PC-3 (cell line): ENCODE results near the gene MCRIP2. TPM values are rescaled to one million over a fixed set of nuclear protein-coding genes. Genes with fewer than 3 reads are reported as not detected.

Source experiments
- ATAC-seq: fragments of 200-7000 bp; cut with Tn5 transposase; 2 replicates; pipeline ENCODE4 v1.9.1; 2020; ENCODE audit warnings: mild to moderate bottlenecking, moderate library complexity
- BruUV-seq: library from RNA; stranded (reverse); fragments of 400-500 nt; replicated peaks from 2 replicates; lab custom pipeline; 2021; lab: Mats Ljungman, UMichigan
- CTCF ChIA-PET: fragments of 300-600 bp; sonication (Branson Sonifier 250); formaldehyde crosslinking; loops from one replicate; lab custom pipeline; 2022; ENCODE audit warnings: antibody characterized with exemption; lab: Charles Lee
- POLR2A ChIA-PET: fragments of 300-600 bp; sonication (Branson Sonifier 250); formaldehyde crosslinking; loops from one replicate; lab custom pipeline; 2022; ENCODE audit warnings: antibody characterized with exemption; ENCODE audit not compliant: unreplicated experiment; lab: Charles Lee
- DNase-seq: peaks from one replicate; pipeline ENCODE4 v3.0.0-alpha.2; 2015
- H2AFZ ChIP-seq: fragments of 300-600 bp; sonication (generic); 2 replicates; pipeline ENCODE4 v1.6.0; 2016; ENCODE audit warnings: antibody characterized with exemption, low read length
- H3F3A ChIP-seq: fragments of 300-600 bp; sonication (generic); one replicate; pipeline ENCODE4 v1.6.0; 2017; ENCODE audit warnings: antibody characterized with exemption, low read length, control low read depth, mild to moderate bottlenecking; ENCODE audit not compliant: unreplicated experiment
- H3K27ac ChIP-seq: fragments of 300-600 bp; sonication (generic); 2 replicates; pipeline ENCODE4 v1.5.1; 2016; ENCODE audit warnings: mild to moderate bottlenecking, low read length
- H3K27me3 ChIP-seq: fragments of 300-600 bp; sonication (generic); 2 replicates; pipeline ENCODE4 v1.6.1; 2016; ENCODE audit warnings: low read length, mixed read lengths
- H3K36me3 ChIP-seq: fragments of 300-600 bp; sonication (generic); 2 replicates; pipeline ENCODE4 v1.6.1; 2016; ENCODE audit warnings: low read depth, mixed run types, low read length, mixed read lengths
- H3K4me1 ChIP-seq: fragments of 300-600 bp; sonication (generic); 2 replicates; pipeline ENCODE4 v1.5.1; 2016; ENCODE audit warnings: low read length; ENCODE audit not compliant: insufficient read depth
- H3K4me2 ChIP-seq: fragments of 300-600 bp; sonication (generic); 2 replicates; pipeline ENCODE4 v1.6.0; 2016; ENCODE audit warnings: low read length
- H3K4me3 ChIP-seq: fragments of 300-600 bp; sonication (generic); 2 replicates; pipeline ENCODE4 v1.5.1; 2016; ENCODE audit warnings: mild to moderate bottlenecking, low read length, mixed read lengths
- H3K79me2 ChIP-seq: fragments of 300-600 bp; sonication (generic); 2 replicates; pipeline ENCODE4 v1.6.1; 2017; ENCODE audit warnings: low read length, mixed read lengths
- H3K9ac ChIP-seq: fragments of 300-600 bp; sonication (generic); 2 replicates; pipeline ENCODE4 v1.6.0; 2016; ENCODE audit warnings: mild to moderate bottlenecking, low read length
- H3K9me2 ChIP-seq: fragments of 300-600 bp; sonication (generic); replicated peaks from 2 replicates; pipeline ENCODE4 v1.6.1; 2016; ENCODE audit warnings: mixed run types, low read length, mixed read lengths
- H3K9me3 ChIP-seq: fragments of 300-600 bp; sonication (generic); 2 replicates; pipeline ENCODE4 v1.6.1; 2016; ENCODE audit warnings: low read length, mixed read lengths
- H4K20me1 ChIP-seq: fragments of 300-600 bp; sonication (generic); 2 replicates; pipeline ENCODE4 v1.6.1; 2016; ENCODE audit warnings: low read length, mixed read lengths
- CTCF ChIP-seq: fragments of 300-600 bp; sonication (generic); conservative IDR thresholded peaks from 2 replicates; pipeline ENCODE4 v1.5.1; 2017; ENCODE audit warnings: antibody characterized with exemption, low read depth, mild to moderate bottlenecking, low read length
- EZH2 ChIP-seq: fragments of 300-600 bp; sonication (generic); IDR thresholded peaks from one replicate; pipeline ENCODE4 v1.6.1; 2017; ENCODE audit warnings: antibody characterized with exemption, mild to moderate bottlenecking, low read length; ENCODE audit not compliant: unreplicated experiment
- EZH2phosphoT487 ChIP-seq: fragments of 300-600 bp; sonication (generic); IDR thresholded peaks from 2 replicates; pipeline ENCODE4 v1.6.1; 2018; ENCODE audit warnings: mild to moderate bottlenecking, antibody characterized with exemption, low read length, borderline replicate concordance
- intact Hi-C: fragments of 100-400 bp; cut with micrococcal nuclease; formaldehyde crosslinking; loops from 2 replicates; pipeline ENCODE4 v1.9.0; 2023
- total RNA-seq: library from RNA; depleted of rRNA; stranded (reverse); fragments of >200 nt; gene quantifications from 2 replicates; pipeline ENCODE4 v1.2.3, GENCODE V29; 2014

The MCRIP2 gene
- total RNA-seq, 1 experiment from 2014 or later, result 83.5 TPM

- ChIA-PET CTCF (no interaction called here), POLR2A (no interaction called here)
- no peak overlapping the region for H3K27ac ChIP-seq
- peaks cover 14% of the 10 kb centered on the region for H3K4me1 ChIP-seq
- no peak overlapping the region for H2AFZ ChIP-seq
- H3K9me3 ChIP-seq, result no peaks in the 10 kb centered on the region
- intact Hi-C loops, result no loop called here
- no peaks in the 10 kb centered on the region for H3K27me3 ChIP-seq
- DNase-seq, result no peak
- H4K20me1 ChIP-seq, result peaks cover 10% of the 10 kb centered on the region; the same call in 1 of the 2 replicates
- no peaks in the 10 kb centered on the region for H3F3A ChIP-seq
- peaks cover 22% of the 10 kb centered on the region for H3K79me2 ChIP-seq
- TF ChIP-seq EZH2phosphoT487 (no peak), EZH2 (no peak), CTCF (no peak)
- BruUV-seq, result no TSS peak
- H3K9ac ChIP-seq, result no peak overlapping the region
- no peak overlapping the region for H3K4me3 ChIP-seq
- ATAC-seq, result no peak
- peaks cover 5% of the 10 kb centered on the region for H3K36me3 ChIP-seq
- H3K4me2 ChIP-seq, result no peak overlapping the region
- H3K9me2 ChIP-seq, result no peaks in the 10 kb centered on the region
Observed at GRCh38 chr16:677316-678190, 35.9 kb downstream of the MCRIP2 start.

DNA sequence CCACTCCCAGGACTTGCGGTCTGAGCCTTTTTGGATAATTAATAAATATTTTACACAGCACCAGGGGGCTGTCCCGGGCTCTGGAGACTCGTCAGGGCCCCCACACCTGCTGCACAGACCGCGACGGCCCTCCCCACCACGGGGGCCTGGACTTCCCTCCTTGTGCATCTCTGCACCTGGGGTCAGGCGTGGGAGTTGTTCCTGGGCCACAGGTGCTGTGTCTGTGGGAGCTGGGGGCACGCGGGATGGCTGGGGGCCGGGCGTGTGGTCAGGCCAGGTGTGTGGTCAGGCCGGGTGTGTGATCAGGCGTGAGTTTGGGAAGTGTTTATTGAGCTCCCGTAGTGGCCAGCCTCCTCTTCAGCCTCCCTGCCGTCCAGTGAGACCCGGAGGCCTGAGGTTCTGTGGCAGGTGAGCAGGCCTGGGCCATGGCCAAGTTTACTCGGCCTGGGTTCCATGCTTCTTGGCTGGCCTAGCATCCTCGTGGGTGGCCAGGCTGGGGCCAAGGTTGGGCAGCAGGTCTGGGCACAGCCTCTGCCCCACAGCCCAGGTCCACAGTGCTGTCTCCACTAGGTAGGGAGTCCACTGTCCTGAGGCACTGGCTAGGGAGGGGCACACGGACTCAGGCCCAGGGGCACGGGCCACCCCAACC is 36.7 kb downstream of the MCRIP2 start:
- intact Hi-C loops, result no loop called here
- no peaks in the 10 kb centered on the region for H3F3A ChIP-seq
- H3K4me2 ChIP-seq, result no peak overlapping the region
- H3K9me2 ChIP-seq, result no peaks in the 10 kb centered on the region
- DNase-seq (no peak), ATAC-seq (no peak)
- peaks cover 10% of the 10 kb centered on the region; the same call in 1 of the 2 replicates for H4K20me1 ChIP-seq
- no peak overlapping the region for H3K4me3 ChIP-seq
- peaks cover 6% of the 10 kb centered on the region for H3K36me3 ChIP-seq
- H2AFZ ChIP-seq, result no peak overlapping the region
- no peak overlapping the region for H3K27ac ChIP-seq
- ChIA-PET POLR2A (no interaction called here), CTCF (no interaction called here)
- H3K79me2 ChIP-seq, result peaks cover 30% of the 10 kb centered on the region
- H3K9me3 ChIP-seq, result no peaks in the 10 kb centered on the region
- no peak overlapping the region for H3K9ac ChIP-seq
- no TSS peak for BruUV-seq
- H3K4me1 ChIP-seq, result peaks cover 21% of the 10 kb centered on the region
- TF ChIP-seq EZH2 (no peak), EZH2phosphoT487 (no peak), CTCF (no peak)
- H3K27me3 ChIP-seq, result no peaks in the 10 kb centered on the region
